IMR-90 (cell line): ENCODE measurements around the gene PRTFDC1. TPM values are rescaled to one million over a fixed set of nuclear protein-coding genes. Genes with fewer than 3 reads are reported as not detected.

Source experiments
- ATAC-seq: fragments of 200-7000 bp; cut with Tn5 transposase; 2 replicates; pipeline ENCODE4 v1.9.1; 2020; ENCODE audit warnings: low read depth, mild to moderate bottlenecking, moderate library complexity
- BruUV-seq: library from RNA; stranded (reverse); fragments of 400-500 nt; replicated peaks from 2 replicates; lab custom pipeline; 2021; lab: Mats Ljungman, UMichigan
- CTCF ChIA-PET: fragments of 300-600 bp; formaldehyde crosslinking; extraction: SDS; loops from one replicate; lab custom pipeline; 2021; ENCODE audit warnings: antibody characterized with exemption; lab: Yijun Ruan, JAX
- POLR2A ChIA-PET: fragments of 300-600 bp; sonication (Branson Sonifier 250); formaldehyde crosslinking; loops from one replicate; lab custom pipeline; 2022; ENCODE audit warnings: antibody characterized with exemption; ENCODE audit not compliant: unreplicated experiment; lab: Charles Lee
- DNase-seq: peaks from one replicate; pipeline ENCODE4 v3.0.0; 2013
- H2AFZ ChIP-seq: replicated peaks from 2 replicates; pipeline ENCODE3; 2013; ENCODE audit warnings: low read length, mild to moderate bottlenecking; ENCODE audit not compliant: poor library complexity
- H2AK5ac ChIP-seq: 2 replicates; pipeline ENCODE4 v1.6.1; 2013; ENCODE audit warnings: low read depth, low read length, inconsistent platforms
- H2AK9ac ChIP-seq: replicated peaks from 2 replicates; pipeline ENCODE3; 2013; ENCODE audit warnings: mild to moderate bottlenecking, low read depth, low read length, moderate library complexity; ENCODE audit not compliant: poor library complexity
- H2BK120ac ChIP-seq: 2 replicates; pipeline ENCODE4 v1.6.1; 2013; ENCODE audit warnings: low read depth, low read length, inconsistent platforms
- H2BK15ac ChIP-seq: 3 replicates; pipeline ENCODE4 v1.6.1; 2013; ENCODE audit warnings: low read depth, low read length, inconsistent platforms
- H2BK20ac ChIP-seq: 2 replicates; pipeline ENCODE4 v1.6.1; 2013; ENCODE audit warnings: low read depth, mild to moderate bottlenecking, inconsistent platforms, low read length, moderate library complexity
- H2BK5ac ChIP-seq: 2 replicates; pipeline ENCODE4 v1.6.1; 2013; ENCODE audit warnings: mild to moderate bottlenecking, low read depth, low read length, inconsistent platforms; ENCODE audit not compliant: poor library complexity, severe bottlenecking
- H3K14ac ChIP-seq: replicated peaks from 2 replicates; pipeline ENCODE4 v1.6.1; 2013; ENCODE audit warnings: low read depth, low read length, inconsistent platforms
- H3K18ac ChIP-seq: 2 replicates; pipeline ENCODE4 v1.6.1; 2013; ENCODE audit warnings: low read depth, low read length, control low read depth
- H3K23ac ChIP-seq: 2 replicates; pipeline ENCODE4 v1.6.1; 2013; ENCODE audit warnings: low read depth, low read length, inconsistent platforms
- H3K27ac ChIP-seq: 2 replicates; pipeline ENCODE4 v1.5.1; 2013; ENCODE audit warnings: mild to moderate bottlenecking, control low read depth, low read length; ENCODE audit not compliant: insufficient read depth
- H3K27me3 ChIP-seq: 2 replicates; pipeline ENCODE4 v1.6.1; 2013; ENCODE audit warnings: low read length; ENCODE audit not compliant: control insufficient read depth, insufficient read depth
- H3K36me3 ChIP-seq: 2 replicates; pipeline ENCODE4 v1.6.1; 2013; ENCODE audit warnings: low read length, mixed read lengths; ENCODE audit not compliant: control insufficient read depth, insufficient read depth
- H3K4ac ChIP-seq: 2 replicates; pipeline ENCODE4 v1.6.1; 2013; ENCODE audit warnings: low read depth, low read length, inconsistent platforms
- H3K4me1 ChIP-seq: 2 replicates; pipeline ENCODE4 v1.6.1; 2013; ENCODE audit warnings: low read length, mixed read lengths; ENCODE audit not compliant: control insufficient read depth, insufficient read depth
- H3K4me2 ChIP-seq: 2 replicates; pipeline ENCODE4 v1.6.1; 2013; ENCODE audit warnings: low read depth, mild to moderate bottlenecking, control low read depth, low read length, moderate library complexity
- H3K4me3 ChIP-seq: 2 replicates; pipeline ENCODE4 v1.5.1; 2013; ENCODE audit warnings: low read depth, mild to moderate bottlenecking, control low read depth, low read length, moderate library complexity; ENCODE audit not compliant: insufficient read depth
- H3K56ac ChIP-seq: 2 replicates; pipeline ENCODE4 v1.6.1; 2013; ENCODE audit warnings: low read length, inconsistent platforms; ENCODE audit not compliant: insufficient read depth; ENCODE audit errors: extremely low read depth
- H3K79me1 ChIP-seq, 2 experiments: 2 replicates each; pipeline ENCODE4 v1.6.1; 2013; ENCODE audit warnings: low read length in 2 of 2, inconsistent platforms in 1 of 2, low read depth in 1 of 2
- H3K9ac ChIP-seq: 2 replicates; pipeline ENCODE4 v1.6.1; 2013; ENCODE audit warnings: low read depth, low read length, control low read depth
- H3K9me1 ChIP-seq: 2 replicates; pipeline ENCODE4 v1.6.1; 2013; ENCODE audit warnings: low read length, inconsistent platforms; ENCODE audit not compliant: insufficient read depth
- H3K9me3 ChIP-seq: 2 replicates; pipeline ENCODE4 v1.6.1; 2013; ENCODE audit warnings: low read length; ENCODE audit not compliant: control insufficient read depth, insufficient read depth
- H4K20me1 ChIP-seq: 2 replicates; pipeline ENCODE4 v1.6.1; 2013; ENCODE audit warnings: low read length, inconsistent platforms; ENCODE audit not compliant: insufficient read depth
- H4K5ac ChIP-seq: 2 replicates; pipeline ENCODE4 v1.6.1; 2013; ENCODE audit warnings: mild to moderate bottlenecking, low read depth, low read length, control low read depth
- H4K8ac ChIP-seq, 2 experiments: 2 replicates each; pipeline ENCODE4 v1.6.1; 2013; ENCODE audit warnings: low read depth in 2 of 2, low read length in 2 of 2, control low read depth in 1 of 2, inconsistent platforms in 1 of 2
- H4K91ac ChIP-seq: 2 replicates; pipeline ENCODE4 v1.6.1; 2013; ENCODE audit warnings: low read depth, low read length, inconsistent platforms; ENCODE audit not compliant: insufficient read depth
- CTCF ChIP-seq: conservative IDR thresholded peaks from 2 replicates; pipeline ENCODE4 v1.5.1; 2012; ENCODE audit warnings: mild to moderate bottlenecking, low read depth, low read length, improper control_type of control experiment
- MAFK ChIP-seq: IDR thresholded peaks from 2 replicates; pipeline ENCODE4 v1.6.1; 2012; ENCODE audit warnings: low read depth, low read length, improper control_type of control experiment
- MAZ ChIP-seq: IDR thresholded peaks from 2 replicates; pipeline ENCODE4 v1.6.1; 2012; ENCODE audit warnings: low read depth, mild to moderate bottlenecking, low read length, improper control_type of control experiment, moderate library complexity, borderline replicate concordance
- POLR2A ChIP-seq: IDR thresholded peaks from 2 replicates; pipeline ENCODE4 v1.6.1; 2012; ENCODE audit warnings: mild to moderate bottlenecking, low read depth, low read length
- RFX5 ChIP-seq: IDR thresholded peaks from 2 replicates; pipeline ENCODE4 v1.8.0; 2012; ENCODE audit warnings: low read depth, mild to moderate bottlenecking, low read length, moderate library complexity
- SMC3 ChIP-seq: fragments of 150-350 bp; IDR thresholded peaks from 2 replicates; pipeline ENCODE4 v1.6.1; 2016; ENCODE audit warnings: low read depth, mild to moderate bottlenecking, antibody characterized with exemption, low read length, moderate library complexity
- USF2 ChIP-seq: fragments of 150-350 bp; IDR thresholded peaks from 2 replicates; pipeline ENCODE4 v1.6.1; 2017; ENCODE audit warnings: mild to moderate bottlenecking, antibody characterized with exemption, low read length, low read depth
- WGBS, 2 experiments: methylation state at CpG; one replicate each; pipeline versions ENCODE4 v1.1.5 to v1.1.7; 2013; ENCODE audit warnings: missing lambda C conversion rate in 2 of 2; ENCODE audit not compliant: insufficient read length in 1 of 2; ENCODE audit errors: extremely low coverage in 2 of 2; 5-methylcytosine and 5-hydroxymethylcytosine counted together
- dilution Hi-C: fragments of 300-500 bp; cut with HindIII; formaldehyde crosslinking; loops from one replicate; pipeline ENCODE4 v1.14.3; 2018; ENCODE audit warnings: low sequenced_read_pairs; ENCODE audit not compliant: unreplicated experiment
- in situ Hi-C: fragments of 300-500 bp; cut with MboI; formaldehyde crosslinking; loops from 3 replicates; pipeline ENCODE4 v1.14.3; 2019; ENCODE audit warnings: low sequenced_read_pairs, inconsistent platforms, mixed read lengths
- intact Hi-C: fragments of 100-400 bp; cut with micrococcal nuclease; formaldehyde crosslinking; loops from 2 replicates; pipeline ENCODE4 v1.10.0; 2022
- polyA plus RNA-seq, 3 experiments: library from polyadenylated mRNA; depleted of rRNA; stranded (reverse); fragments of >200 nt; gene quantifications; 2 replicates each; pipeline ENCODE4 v1.2.3, GENCODE V29; 2012; ENCODE audit warnings: low replicate concordance in 1 of 3
- total RNA-seq: library from RNA; depleted of rRNA; stranded (reverse); fragments of >200 nt; gene quantifications from 2 replicates; pipeline ENCODE4 v1.2.3, GENCODE V29; 2012

Gene PRTFDC1
- total and polyA plus RNA-seq, 2 of the 4 experiments (the other 2 are of a cell fraction), result 12.3 to 17.9 TPM

- BruUV-seq, result no TSS peak
- no peak overlapping the region for H3K27ac ChIP-seq
- ChIA-PET CTCF (interaction anchor here (1.0 kb wide), 1 partner anchor 28 kb away, joined by 4 read pairs; no protein-coding TSS in a partner anchor), POLR2A (no interaction called here)
- no peak overlapping the region for H3K4me2 ChIP-seq
- 0 out of 4 replicates have a peak, but pooled peaks cover 0 to 5% of the 10 kb centered on the region in 2 experiments for H3K79me1 ChIP-seq
- H2BK5ac ChIP-seq, result peak overlapping the region; percentile 62
- peak overlapping the region; percentile 59; the same call in 1 of the 2 replicates for H2BK120ac ChIP-seq
- no peaks in the 10 kb centered on the region for H3K36me3 ChIP-seq
- peak overlapping the region; percentile 25; the same call in 1 of the 2 replicates for H4K91ac ChIP-seq
- H4K8ac ChIP-seq, result peak overlapping the region in 1 of 2 experiments; percentile 29; a peak in 1 of 4 replicates
- no peak overlapping the region for H2AFZ ChIP-seq
- no peak overlapping the region for H3K9ac ChIP-seq
- no CpG with 5 or more reads among the region's 5 CpGs for WGBS, 2 experiments
- intact Hi-C loops (no loop called here), in situ Hi-C loops (no loop called here), dilution Hi-C loops (no loop called here)
- H3K23ac ChIP-seq, result no peak overlapping the region
- H4K5ac ChIP-seq, result no peak overlapping the region
- H4K20me1 ChIP-seq, result no peaks in the 10 kb centered on the region
- H2BK15ac ChIP-seq, result peak overlapping the region; percentile 26; the same call in 1 of the 3 replicates
- H3K4me1 ChIP-seq, result peaks cover 7% of the 10 kb centered on the region; the same call in 1 of the 2 replicates
- no peak overlapping the region for H3K14ac ChIP-seq
- H3K56ac ChIP-seq, result no peak overlapping the region
- ATAC-seq, result no peak
- TF ChIP-seq POLR2A (no peak), MAZ (no peak), RFX5 (no peak), CTCF (no peak), MAFK (no peak), SMC3 (no peak), USF2 (no peak)
- H3K4ac ChIP-seq, result peak overlapping the region; percentile 66; the same call in 1 of the 2 replicates
- peaks cover 16% of the 10 kb centered on the region for H3K9me1 ChIP-seq
- DNase-seq, result no peak
- H3K4me3 ChIP-seq, result no peak overlapping the region
- no peak overlapping the region for H2AK9ac ChIP-seq
- H3K9me3 ChIP-seq, result no peaks in the 10 kb centered on the region
- H3K18ac ChIP-seq, result no peak overlapping the region
- no peaks in the 10 kb centered on the region for H3K27me3 ChIP-seq
- peak overlapping the region; percentile 58 for H2AK5ac ChIP-seq
- H2BK20ac ChIP-seq, result peak overlapping the region; percentile 59; the same call in 1 of the 2 replicates
Measured at GRCh38 chr10:24886290-24886680, 66.1 kb downstream of the PRTFDC1 start.
